HG03159 (cell line): Measurements from ENCODE around the gene FPGS.

ENCODE experiments used
- ATAC-seq: cut with Tn5 transposase; IDR thresholded peaks from one replicate; pipeline ENCODE4 v1.9.1; 2021; ENCODE audit warnings: mild to moderate bottlenecking, moderate library complexity; ENCODE audit not compliant: unreplicated experiment

Gene FPGS

GRCh38 chr9:127855522-127855921 lies 52.8 kb downstream of the FPGS start:
- no peak for ATAC-seq

GRCh38 chr9:127856094-127856728 lies 53.5 kb downstream of the FPGS start:
- no peak for ATAC-seq

GRCh38 chr9:127856729-127857116 lies 54.0 kb downstream of the FPGS start:
- no peak for ATAC-seq

GRCh38 chr9:127857278-127857677 lies 54.6 kb downstream of the FPGS start:
- ATAC-seq: no peak

- ATAC-seq: no peak
These were observed 55.4 kb downstream of the FPGS start for GRCh38 chr9:127858041-127858512.

GRCh38 chr9:127860260-127860659 lies 57.6 kb downstream of the FPGS start:
- ATAC-seq: no peak

GRCh38 chr9:127860779-127861178 lies 58.1 kb downstream of the FPGS start:
- ATAC-seq: no peak

- no peak for ATAC-seq
These were observed 59.7 kb downstream of the FPGS start for GRCh38 chr9:127862075-127863011.

- no peak for ATAC-seq
These were observed 60.5 kb downstream of the FPGS start for GRCh38 chr9:127863191-127863621.
